Psoas muscle (tissue), 8 donors: ENCODE data around the gene PHLDB2. TPM values are rescaled to one million over a fixed set of nuclear protein-coding genes. Genes with fewer than 3 reads are reported as not detected.

Source experiments
- ATAC-seq, 4 donors: fragments of 200-7000 bp; cut with Tn5 transposase; one replicate each; pipeline ENCODE4 v1.9.1; 2020; ENCODE audit warnings: moderate library complexity in 3 of 4, mild to moderate bottlenecking in 2 of 4
- DNase-seq, 2 donors: peaks; one replicate each; pipeline ENCODE4 v3.0.0-alpha.2; 2020
- H3K27ac ChIP-seq: fragments of 200-600 bp; one replicate; pipeline ENCODE4 v1.8.0; 2022
- H3K27me3 ChIP-seq, 3 donors: fragments of 200-600 bp in 1 of 3; one replicate each; pipeline versions ENCODE4 v1.6.1 to v1.8.0; 2013 to 2022; ENCODE audit warnings: low read length in 2 of 3, mild to moderate bottlenecking in 2 of 3, moderate library complexity in 1 of 3; ENCODE audit not compliant: insufficient read depth in 3 of 3
- H3K36me3 ChIP-seq, 2 donors: fragments of 200-600 bp in 1 of 2; one replicate each; pipeline versions ENCODE4 v1.6.1 to v1.8.0; 2013 to 2022; ENCODE audit warnings: low read depth in 1 of 2, mild to moderate bottlenecking in 1 of 2, moderate library complexity in 1 of 2; ENCODE audit not compliant: insufficient read depth in 1 of 2
- H3K4me1 ChIP-seq: fragments of 200-600 bp; one replicate; pipeline ENCODE4 v1.8.0; 2022
- H3K4me3 ChIP-seq: fragments of 200-600 bp; one replicate; pipeline ENCODE4 v1.8.0; 2022; ENCODE audit warnings: mild to moderate bottlenecking
- H3K9me3 ChIP-seq: fragments of 200-600 bp; one replicate; pipeline ENCODE4 v1.8.0; 2022
- CTCF ChIP-seq: fragments of 200-600 bp; IDR thresholded peaks from one replicate; pipeline ENCODE4 v1.8.0; 2022; ENCODE audit warnings: antibody characterized with exemption
- WGBS, 3 donors: extraction: QIAGEN DNeasy Blood & Tissue Kit; methylation state at CpG; one replicate each; pipeline versions ENCODE4 v1.1.6 to v1.1.7; 2013; 5-methylcytosine and 5-hydroxymethylcytosine counted together
- intact Hi-C, 2 donors: fragments of 100-400 bp; cut with DNase I; formaldehyde crosslinking; loops; one replicate each; pipeline versions ENCODE4 v1.11.0 to v1.14.2; 2022
- polyA plus RNA-seq, 3 donors: library from polyadenylated mRNA; stranded (reverse); fragments of 200-250 nt; gene quantifications; one replicate each; pipeline ENCODE4 v1.2.3, GENCODE V29; 2013
- total RNA-seq, 4 donors: library from RNA; stranded (reverse); fragmentation: NEBNext Ultra II Directional in 2 of 4; extraction: Animal tissue kit (Norgen Biotek cat#: 25700) in 2 of 4; gene quantifications; one replicate each; pipeline versions ENCODE4 v1.2.1 to v1.2.4, GENCODE V29; 2021 to 2023
- donor health status: healthy with polysubstance abuse.
- donor health status: DM: no; HTN: no; CAD: no; lungs with moderate emphysema.
- donor health status: Bipolar disorder and iron deficiency.
- donor health status: healthy.
- donor health status: DM: yes; HTN: yes; CAD: no.
- donor health status: DM: no; HTN: no; CAD: no.
- donor health status: DM: no; HTN: no; CAD: no.
- donor health status: DM: yes; HTN: yes; CAD: no.

PHLDB2 gene
- total and polyA plus RNA-seq, 7 donors = 2.9 to 8.5 (median 5.6) TPM

- DNase-seq (no peak), ATAC-seq (no peak)
- Histone ChIP-seq H3K4me1 (no peaks in the 10 kb centered on the region), H3K27me3 (no peaks in the 10 kb centered on the region), H3K9me3 (no peaks in the 10 kb centered on the region), H3K27ac (no peak overlapping the region), H3K36me3 (no peaks in the 10 kb centered on the region), H3K4me3 (no peak overlapping the region)
- TF ChIP-seq CTCF = no peak
- intact Hi-C loops = no loop called here
These were observed 158.0 kb downstream of the PHLDB2 start for GRCh38 chr3:112017091-112017490.

- H3K27ac ChIP-seq = no peak overlapping the region
- TF ChIP-seq CTCF = no peak
- H3K4me1 ChIP-seq = no peaks in the 10 kb centered on the region
- H3K27me3 ChIP-seq = no peaks in the 10 kb centered on the region
- no peak overlapping the region for H3K4me3 ChIP-seq
- no peaks in the 10 kb centered on the region for H3K9me3 ChIP-seq
- intact Hi-C loops = no loop called here
- ATAC-seq = no peak
- no peak for DNase-seq
- 95 to 99% (median 97%) methylated on average over 4 of the region's 4 CpGs for WGBS, 3 donors
- no peaks in the 10 kb centered on the region for H3K36me3 ChIP-seq
These were observed 159.6 kb downstream of the PHLDB2 start for GRCh38 chr3:112018712-112019111.

- Histone ChIP-seq H3K27ac (no peak overlapping the region), H3K4me3 (no peak overlapping the region), H3K4me1 (no peaks in the 10 kb centered on the region), H3K9me3 (no peaks in the 10 kb centered on the region), H3K27me3 (no peaks in the 10 kb centered on the region), H3K36me3 (no peaks in the 10 kb centered on the region)
- WGBS, 3 donors = 69 to 82% (median 76%) methylated on average over 1 of the region's 1 CpG
- intact Hi-C loops = no loop called here
- DNase-seq (no peak), ATAC-seq (no peak)
- TF ChIP-seq CTCF = no peak
These were observed 160.7 kb downstream of the PHLDB2 start for GRCh38 chr3:112019716-112020115.

GRCh38 chr3:112020674-112021085, 161.6 kb downstream of the PHLDB2 start:
- ATAC-seq = no peak
- intact Hi-C loops = no loop called here
- H3K27me3 ChIP-seq = no peaks in the 10 kb centered on the region
- no peak overlapping the region for H3K4me3 ChIP-seq
- no peak for TF ChIP-seq CTCF
- H3K27ac ChIP-seq = no peak overlapping the region
- H3K9me3 ChIP-seq = no peaks in the 10 kb centered on the region
- H3K4me1 ChIP-seq = no peaks in the 10 kb centered on the region
- no peak for DNase-seq
- no peaks in the 10 kb centered on the region for H3K36me3 ChIP-seq
- 87 to 97% (median 94%) methylated on average over 1 of the region's 1 CpG for WGBS, 3 donors

Other genes with a start within 250 kb of the PHLDB2 start
- 1 to 10 TPM in 1 of 4 donors, under 1 TPM in 3; 0.15 to 1.6 (median 0.33) TPM for gene PLCXD2, start 184.6 kb upstream of the PHLDB2 start, total RNA-seq
- gene PLCXD2, start 184.6 kb upstream of the PHLDB2 start, polyA plus RNA-seq = under 1 TPM; 0.08 to 0.25 (median 0.22) TPM
- gene ABHD10, start 119.8 kb downstream of the PHLDB2 start, total RNA-seq = 10 to 100 TPM in 3 of 4 donors, 1 to 10 TPM in 1; 8.2 to 17.1 (median 13.2) TPM
- 10 to 100 TPM in 2 of 3 donors, 1 to 10 TPM in 1; 6.1 to 17.0 (median 12.9) TPM for gene ABHD10, start 119.8 kb downstream of the PHLDB2 start, polyA plus RNA-seq
- gene TAGLN3, start 139.7 kb downstream of the PHLDB2 start, total RNA-seq = not detected
- gene TAGLN3, start 139.7 kb downstream of the PHLDB2 start, polyA plus RNA-seq = under 1 TPM in 2 of 3 donors, not detected in 1; 0.21 to 0.66 TPM
- gene TMPRSS7, start 175.5 kb downstream of the PHLDB2 start, total RNA-seq = not detected
- gene TMPRSS7, start 175.5 kb downstream of the PHLDB2 start, polyA plus RNA-seq = not detected
- gene C3orf52, start 227.1 kb downstream of the PHLDB2 start, total RNA-seq = 1 to 10 TPM in 3 of 4 donors, under 1 TPM in 1; 0.86 to 2.8 (median 2.0) TPM
- 1 to 10 TPM in 2 of 3 donors, under 1 TPM in 1; 0.62 to 5.9 (median 1.9) TPM for gene C3orf52, start 227.1 kb downstream of the PHLDB2 start, polyA plus RNA-seq